GM23338 (cell line): ENCODE measurements around the gene KIF22. TPM values are rescaled to one million over a fixed set of nuclear protein-coding genes. Genes with fewer than 3 reads are reported as not detected.

Experiments
- ATAC-seq: fragments of 200-7000 bp; cut with Tn5 transposase; 3 replicates; pipeline ENCODE4 v1.9.1; 2020
- DNase-seq: peaks from one replicate; pipeline ENCODE4 v3.0.0-alpha.2; 2015; ENCODE audit warnings: low spot score
- H2AFZ ChIP-seq: fragments of 200-600 bp; sonication (generic); 2 replicates; pipeline ENCODE4 v1.8.0; 2016; ENCODE audit warnings: antibody characterized with exemption, mild to moderate bottlenecking, moderate library complexity
- H3F3A ChIP-seq: fragments of 200-600 bp; sonication (generic); replicated peaks from 2 replicates; pipeline ENCODE4 v1.8.0; 2017; ENCODE audit warnings: antibody characterized with exemption, mixed run types, low read depth
- H3K27ac ChIP-seq: fragments of 200-600 bp; sonication (generic); 2 replicates; pipeline ENCODE4 v1.6.1; 2016; ENCODE audit warnings: low read depth
- H3K27me3 ChIP-seq: fragments of 200-600 bp; sonication (generic); 2 replicates; pipeline ENCODE4 v1.8.0; 2016; ENCODE audit warnings: mild to moderate bottlenecking, mixed run types, moderate library complexity; ENCODE audit not compliant: insufficient read depth
- H3K36me3 ChIP-seq: fragments of 200-600 bp; sonication (generic); 2 replicates; pipeline ENCODE4 v1.8.0; 2016; ENCODE audit warnings: mild to moderate bottlenecking; ENCODE audit not compliant: insufficient read depth
- H3K4me1 ChIP-seq: fragments of 200-600 bp; sonication (generic); 2 replicates; pipeline ENCODE4 v1.8.0; 2016; ENCODE audit warnings: mild to moderate bottlenecking, moderate library complexity; ENCODE audit not compliant: insufficient read depth
- H3K4me2 ChIP-seq: fragments of 200-600 bp; sonication (generic); 2 replicates; pipeline ENCODE4 v1.7.1; 2017; ENCODE audit warnings: mixed run types
- H3K4me3 ChIP-seq: fragments of 200-600 bp; sonication (generic); 2 replicates; pipeline ENCODE4 v1.6.1; 2016; ENCODE audit warnings: mixed run types
- H3K79me2 ChIP-seq: fragments of 200-600 bp; sonication (generic); replicated peaks from 2 replicates; pipeline ENCODE4 v1.8.0; 2017; ENCODE audit warnings: mild to moderate bottlenecking; ENCODE audit not compliant: insufficient read depth
- H3K9me2 ChIP-seq: fragments of 200-600 bp; sonication (generic); 2 replicates; pipeline ENCODE4 v1.8.0; 2017; ENCODE audit not compliant: insufficient read depth
- H4K20me1 ChIP-seq: fragments of 200-600 bp; sonication (generic); replicated peaks from 2 replicates; pipeline ENCODE4 v1.8.0; 2017; ENCODE audit warnings: mild to moderate bottlenecking; ENCODE audit not compliant: insufficient read depth
- H3K27ac Mint-ChIP-seq: 2 replicates; pipeline ENCODE4 v1.8.0; 2020; ENCODE audit warnings: inconsistent platforms, mild to moderate bottlenecking, moderate library complexity, mixed read lengths
- H3K27me3 Mint-ChIP-seq: 3 replicates; pipeline ENCODE4 v1.8.0; 2022; ENCODE audit warnings: low read depth, mild to moderate bottlenecking, moderate library complexity, mixed read lengths, inconsistent platforms; ENCODE audit not compliant: insufficient read depth, poor library complexity
- H3K36me3 Mint-ChIP-seq: 3 replicates; pipeline ENCODE4 v1.8.0; 2021; ENCODE audit warnings: low read depth, mild to moderate bottlenecking, inconsistent platforms, moderate library complexity, mixed read lengths
- H3K4me1 Mint-ChIP-seq: 3 replicates; pipeline ENCODE4 v1.8.0; 2020; ENCODE audit warnings: mild to moderate bottlenecking, inconsistent platforms, mixed read lengths
- H3K4me3 Mint-ChIP-seq: 3 replicates; pipeline ENCODE4 v1.8.0; 2021; ENCODE audit warnings: moderate library complexity, mild to moderate bottlenecking, inconsistent platforms, mixed read lengths
- H3K9me3 Mint-ChIP-seq: 3 replicates; pipeline ENCODE4 v1.8.0; 2020; ENCODE audit warnings: moderate library complexity, mild to moderate bottlenecking, inconsistent platforms, mixed read lengths
- CREB1 ChIP-seq: fragments of 250-450 bp; sonication (Bioruptor Pico); IDR thresholded peaks from 2 replicates; pipeline ENCODE4 v1.5.0; 2020; ENCODE audit warnings: low read depth, mild to moderate bottlenecking, moderate library complexity
- CTCF ChIP-seq, 2 experiments: fragments of 200-600 bp in 1 of 2; sonication (generic) in 1 of 2; conservative IDR thresholded peaks; 2 replicates each; pipeline versions ENCODE4 v1.5.1 to v1.6.1; 2016 to 2017; ENCODE audit warnings: antibody characterized with exemption in 2 of 2, low read depth in 2 of 2, mild to moderate bottlenecking in 2 of 2, moderate library complexity in 1 of 2
- EZH2phosphoT487 ChIP-seq: fragments of 200-600 bp; sonication (generic); IDR thresholded peaks from one replicate; pipeline ENCODE4 v1.8.1; 2018; ENCODE audit warnings: antibody characterized with exemption; ENCODE audit not compliant: unreplicated experiment
- JUNB ChIP-seq: IDR thresholded peaks from one replicate; pipeline ENCODE4 v1.6.1; 2016; ENCODE audit warnings: antibody characterized with exemption; ENCODE audit not compliant: unreplicated experiment
- POLR2AphosphoS5 ChIP-seq: IDR thresholded peaks from 2 replicates; pipeline ENCODE4 v1.6.1; 2016; ENCODE audit warnings: antibody characterized with exemption, low read depth
- STAT1 ChIP-seq: IDR thresholded peaks from one replicate; pipeline ENCODE4 v1.6.1; 2016; ENCODE audit warnings: antibody characterized with exemption; ENCODE audit not compliant: unreplicated experiment
- ZNF114 ChIP-seq: fragments of 250-450 bp; sonication (Bioruptor Pico); IDR thresholded peaks from 2 replicates; pipeline ENCODE4 v1.5.0; 2020; ENCODE audit warnings: mild to moderate bottlenecking, moderate library complexity
- ZNF331 ChIP-seq: fragments of 250-450 bp; sonication (Bioruptor Pico); IDR thresholded peaks from 2 replicates; pipeline ENCODE4 v1.5.0; 2020; ENCODE audit warnings: low read depth, mild to moderate bottlenecking, moderate library complexity
- polyA plus RNA-seq: library from polyadenylated mRNA; unstranded; fragments of >200 nt; fragmentation: Nextera tagmentation; extraction: Ambion mirVana; gene quantifications from 2 replicates; pipeline ENCODE4 v1.2.1, GENCODE V29; 2016
- total RNA-seq: library from RNA; depleted of rRNA; stranded (reverse); fragments of >200 nt; shearing (Covaris generic); gene quantifications from 2 replicates; pipeline ENCODE4 v1.2.3, GENCODE V29; 2014
- TF ChIP-seq, protein P1 (sequence below): fragments of 250-450 bp; sonication (Bioruptor Pico); IDR thresholded peaks from 2 replicates; pipeline ENCODE4 v1.5.0; 2020; ENCODE audit warnings: mild to moderate bottlenecking, moderate library complexity
- TF ChIP-seq, protein P2 (sequence below): IDR thresholded peaks from 2 replicates; pipeline ENCODE4 v1.6.1; 2016; ENCODE audit warnings: antibody characterized with exemption

Gene KIF22
- total and polyA plus RNA-seq, 2 experiments from 2014 or later: 110 to 192 TPM

DNA sequence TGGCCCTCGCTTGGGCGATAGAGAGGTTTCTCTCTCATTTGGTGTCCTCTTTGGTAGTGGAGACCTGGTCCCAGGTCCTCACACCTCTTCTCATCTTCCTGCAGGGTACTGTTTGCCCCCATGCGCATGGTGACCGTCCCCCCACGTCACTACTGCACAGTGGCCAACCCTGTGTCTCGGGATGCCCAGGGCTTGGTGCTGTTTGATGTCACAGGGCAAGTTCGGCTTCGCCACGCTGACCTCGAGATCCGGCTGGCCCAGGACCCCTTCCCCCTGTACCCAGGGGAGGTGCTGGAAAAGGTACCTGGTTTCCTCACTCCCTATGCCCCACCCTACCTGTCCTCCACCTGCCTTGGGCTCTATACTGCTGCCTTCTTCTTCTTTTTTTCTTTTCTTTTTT is 40.2 kb downstream of the KIF22 start (continued):
- TF ChIP-seq, protein P1, sequence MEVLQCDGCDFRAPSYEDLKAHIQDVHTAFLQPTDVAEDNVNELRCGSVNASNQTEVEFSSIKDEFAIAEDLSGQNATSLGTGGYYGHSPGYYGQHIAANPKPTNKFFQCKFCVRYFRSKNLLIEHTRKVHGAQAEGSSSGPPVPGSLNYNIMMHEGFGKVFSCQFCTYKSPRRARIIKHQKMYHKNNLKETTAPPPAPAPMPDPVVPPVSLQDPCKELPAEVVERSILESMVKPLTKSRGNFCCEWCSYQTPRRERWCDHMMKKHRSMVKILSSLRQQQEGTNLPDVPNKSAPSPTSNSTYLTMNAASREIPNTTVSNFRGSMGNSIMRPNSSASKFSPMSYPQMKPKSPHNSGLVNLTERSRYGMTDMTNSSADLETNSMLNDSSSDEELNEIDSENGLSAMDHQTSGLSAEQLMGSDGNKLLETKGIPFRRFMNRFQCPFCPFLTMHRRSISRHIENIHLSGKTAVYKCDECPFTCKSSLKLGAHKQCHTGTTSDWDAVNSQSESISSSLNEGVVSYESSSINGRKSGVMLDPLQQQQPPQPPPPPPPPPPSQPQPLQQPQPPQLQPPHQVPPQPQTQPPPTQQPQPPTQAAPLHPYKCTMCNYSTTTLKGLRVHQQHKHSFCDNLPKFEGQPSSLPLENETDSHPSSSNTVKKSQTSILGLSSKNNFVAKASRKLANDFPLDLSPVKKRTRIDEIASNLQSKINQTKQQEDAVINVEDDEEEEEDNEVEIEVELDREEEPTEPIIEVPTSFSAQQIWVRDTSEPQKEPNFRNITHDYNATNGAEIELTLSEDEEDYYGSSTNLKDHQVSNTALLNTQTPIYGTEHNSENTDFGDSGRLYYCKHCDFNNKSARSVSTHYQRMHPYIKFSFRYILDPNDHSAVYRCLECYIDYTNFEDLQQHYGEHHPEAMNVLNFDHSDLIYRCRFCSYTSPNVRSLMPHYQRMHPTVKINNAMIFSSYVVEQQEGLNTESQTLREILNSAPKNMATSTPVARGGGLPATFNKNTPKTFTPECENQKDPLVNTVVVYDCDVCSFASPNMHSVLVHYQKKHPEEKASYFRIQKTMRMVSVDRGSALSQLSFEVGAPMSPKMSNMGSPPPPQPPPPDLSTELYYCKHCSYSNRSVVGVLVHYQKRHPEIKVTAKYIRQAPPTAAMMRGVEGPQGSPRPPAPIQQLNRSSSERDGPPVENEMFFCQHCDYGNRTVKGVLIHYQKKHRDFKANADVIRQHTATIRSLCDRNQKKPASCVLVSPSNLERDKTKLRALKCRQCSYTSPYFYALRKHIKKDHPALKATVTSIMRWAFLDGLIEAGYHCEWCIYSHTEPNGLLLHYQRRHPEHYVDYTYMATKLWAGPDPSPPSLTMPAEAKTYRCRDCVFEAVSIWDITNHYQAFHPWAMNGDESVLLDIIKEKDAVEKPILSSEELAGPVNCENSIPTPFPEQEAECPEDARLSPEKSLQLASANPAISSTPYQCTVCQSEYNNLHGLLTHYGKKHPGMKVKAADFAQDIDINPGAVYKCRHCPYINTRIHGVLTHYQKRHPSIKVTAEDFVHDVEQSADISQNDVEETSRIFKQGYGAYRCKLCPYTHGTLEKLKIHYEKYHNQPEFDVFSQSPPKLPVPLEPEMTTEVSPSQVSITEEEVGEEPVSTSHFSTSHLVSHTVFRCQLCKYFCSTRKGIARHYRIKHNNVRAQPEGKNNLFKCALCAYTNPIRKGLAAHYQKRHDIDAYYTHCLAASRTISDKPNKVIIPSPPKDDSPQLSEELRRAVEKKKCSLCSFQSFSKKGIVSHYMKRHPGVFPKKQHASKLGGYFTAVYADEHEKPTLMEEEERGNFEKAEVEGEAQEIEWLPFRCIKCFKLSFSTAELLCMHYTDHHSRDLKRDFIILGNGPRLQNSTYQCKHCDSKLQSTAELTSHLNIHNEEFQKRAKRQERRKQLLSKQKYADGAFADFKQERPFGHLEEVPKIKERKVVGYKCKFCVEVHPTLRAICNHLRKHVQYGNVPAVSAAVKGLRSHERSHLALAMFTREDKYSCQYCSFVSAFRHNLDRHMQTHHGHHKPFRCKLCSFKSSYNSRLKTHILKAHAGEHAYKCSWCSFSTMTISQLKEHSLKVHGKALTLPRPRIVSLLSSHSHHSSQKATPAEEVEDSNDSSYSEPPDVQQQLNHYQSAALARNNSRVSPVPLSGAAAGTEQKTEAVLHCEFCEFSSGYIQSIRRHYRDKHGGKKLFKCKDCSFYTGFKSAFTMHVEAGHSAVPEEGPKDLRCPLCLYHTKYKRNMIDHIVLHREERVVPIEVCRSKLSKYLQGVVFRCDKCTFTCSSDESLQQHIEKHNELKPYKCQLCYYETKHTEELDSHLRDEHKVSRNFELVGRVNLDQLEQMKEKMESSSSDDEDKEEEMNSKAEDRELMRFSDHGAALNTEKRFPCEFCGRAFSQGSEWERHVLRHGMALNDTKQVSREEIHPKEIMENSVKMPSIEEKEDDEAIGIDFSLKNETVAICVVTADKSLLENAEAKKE: no peak
- TF ChIP-seq ZNF114 (no peak), JUNB (no peak), STAT1 (no peak), POLR2AphosphoS5 (no peak)

GRCh38 chr16:29831490-29831889 is 40.9 kb downstream of the KIF22 start:
- Mint-ChIP-seq H3K4me1 (peaks cover 3% of the 10 kb centered on the region; the same call in 1 of the 3 replicates), H3K27ac (no peak overlapping the region), H3K27me3 (peaks cover 2% of the 10 kb centered on the region), H3K9me3 (no peaks in the 10 kb centered on the region), H3K4me3 (no peak overlapping the region), H3K36me3 (no peaks in the 10 kb centered on the region)
- Histone ChIP-seq H3K36me3 (no peaks in the 10 kb centered on the region), H3K4me1 (no peaks in the 10 kb centered on the region), H3F3A (no peaks in the 10 kb centered on the region; the same call in 1 of the 2 replicates), H2AFZ (no peak overlapping the region), H3K4me3 (no peak overlapping the region), H3K4me2 (no peak overlapping the region), H3K27me3 (no peaks in the 10 kb centered on the region), H3K9me2 (no peaks in the 10 kb centered on the region), H4K20me1 (no peaks in the 10 kb centered on the region), H3K79me2 (no peaks in the 10 kb centered on the region), H3K27ac (no peak overlapping the region)
- no peak for ATAC-seq
- DNase-seq: no peak
- TF ChIP-seq ZNF114 (no peak), CREB1 (CRISPR knock-in tag) (no peak), EZH2phosphoT487 (no peak), JUNB (no peak), POLR2AphosphoS5 (no peak), ZNF331 (no peak), CTCF (conservative IDR thresholded peaks at IDR 0.05; ENCODE audit: low read depth in 2 of 2) (no peak)
- TF ChIP-seq, protein P2, sequence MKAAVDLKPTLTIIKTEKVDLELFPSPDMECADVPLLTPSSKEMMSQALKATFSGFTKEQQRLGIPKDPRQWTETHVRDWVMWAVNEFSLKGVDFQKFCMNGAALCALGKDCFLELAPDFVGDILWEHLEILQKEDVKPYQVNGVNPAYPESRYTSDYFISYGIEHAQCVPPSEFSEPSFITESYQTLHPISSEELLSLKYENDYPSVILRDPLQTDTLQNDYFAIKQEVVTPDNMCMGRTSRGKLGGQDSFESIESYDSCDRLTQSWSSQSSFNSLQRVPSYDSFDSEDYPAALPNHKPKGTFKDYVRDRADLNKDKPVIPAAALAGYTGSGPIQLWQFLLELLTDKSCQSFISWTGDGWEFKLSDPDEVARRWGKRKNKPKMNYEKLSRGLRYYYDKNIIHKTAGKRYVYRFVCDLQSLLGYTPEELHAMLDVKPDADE: no peak
